HCT116 (cell line): Measurements from ENCODE around the gene RPL10A.

Experiments used
- POLR2A ChIP-seq: IDR thresholded peaks from 2 replicates; pipeline ENCODE4 v1.7.0; 2011; ENCODE audit warnings: borderline replicate concordance; ENCODE audit not compliant: insufficient read depth, insufficient read length; ENCODE audit errors: extremely low read depth
- TF ChIP-seq, protein P1 (sequence below), 3 experiments: fragments of 200-600 bp in 1 of 3; sonication (generic) in 1 of 3; IDR thresholded peaks in 2 of 3; conservative IDR thresholded peaks in 1 of 3; 2 replicates each; pipeline ENCODE4 v1.5.1; 2012 to 2017; ENCODE audit warnings: low read depth in 2 of 3, low read length in 2 of 3, antibody characterized with exemption in 1 of 3, borderline replicate concordance in 1 of 3, control low read depth in 1 of 3, mild to moderate bottlenecking in 1 of 3, mixed read lengths in 1 of 3, mixed run types in 1 of 3, moderate library complexity in 1 of 3; ENCODE audit not compliant: insufficient read depth in 1 of 3
- TF ChIP-seq, protein P2 (sequence below): IDR thresholded peaks from 2 replicates; pipeline ENCODE4 v1.6.1; 2012
- TF ChIP-seq, protein P3 (sequence below): IDR thresholded peaks from 2 replicates; pipeline ENCODE4 v1.6.1; 2012; ENCODE audit warnings: low read depth
- TF ChIP-seq, protein P4 (sequence below): IDR thresholded peaks from 2 replicates; pipeline ENCODE4 v1.6.1; 2012

DNA sequence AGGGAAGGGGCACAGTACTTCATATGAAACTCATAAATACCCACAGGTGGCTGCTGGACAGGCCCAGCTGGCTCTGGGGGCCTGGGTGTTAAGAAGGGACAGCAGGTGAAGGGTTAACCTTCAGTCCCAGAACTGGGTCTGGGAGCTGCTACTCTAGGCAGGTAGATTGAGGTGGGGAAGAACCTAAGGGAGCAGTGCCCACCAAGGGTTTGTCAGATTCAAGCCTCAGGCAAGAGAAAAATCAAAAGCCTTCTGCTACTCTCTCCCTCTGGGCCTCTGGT, 5.6 kb downstream of the RPL10A start:
- TF ChIP-seq, protein P1, sequence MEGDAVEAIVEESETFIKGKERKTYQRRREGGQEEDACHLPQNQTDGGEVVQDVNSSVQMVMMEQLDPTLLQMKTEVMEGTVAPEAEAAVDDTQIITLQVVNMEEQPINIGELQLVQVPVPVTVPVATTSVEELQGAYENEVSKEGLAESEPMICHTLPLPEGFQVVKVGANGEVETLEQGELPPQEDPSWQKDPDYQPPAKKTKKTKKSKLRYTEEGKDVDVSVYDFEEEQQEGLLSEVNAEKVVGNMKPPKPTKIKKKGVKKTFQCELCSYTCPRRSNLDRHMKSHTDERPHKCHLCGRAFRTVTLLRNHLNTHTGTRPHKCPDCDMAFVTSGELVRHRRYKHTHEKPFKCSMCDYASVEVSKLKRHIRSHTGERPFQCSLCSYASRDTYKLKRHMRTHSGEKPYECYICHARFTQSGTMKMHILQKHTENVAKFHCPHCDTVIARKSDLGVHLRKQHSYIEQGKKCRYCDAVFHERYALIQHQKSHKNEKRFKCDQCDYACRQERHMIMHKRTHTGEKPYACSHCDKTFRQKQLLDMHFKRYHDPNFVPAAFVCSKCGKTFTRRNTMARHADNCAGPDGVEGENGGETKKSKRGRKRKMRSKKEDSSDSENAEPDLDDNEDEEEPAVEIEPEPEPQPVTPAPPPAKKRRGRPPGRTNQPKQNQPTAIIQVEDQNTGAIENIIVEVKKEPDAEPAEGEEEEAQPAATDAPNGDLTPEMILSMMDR (IDR thresholded peaks at IDR 0.05 in 2 of 3, conservative IDR thresholded peaks at IDR 0.05 in 1 of 3; ENCODE audit: borderline replicate concordance in 1 of 3, insufficient read depth in 1 of 3, low read depth in 2 of 3, low read length in 2 of 3) = no peak
- TF ChIP-seq, protein P2, sequence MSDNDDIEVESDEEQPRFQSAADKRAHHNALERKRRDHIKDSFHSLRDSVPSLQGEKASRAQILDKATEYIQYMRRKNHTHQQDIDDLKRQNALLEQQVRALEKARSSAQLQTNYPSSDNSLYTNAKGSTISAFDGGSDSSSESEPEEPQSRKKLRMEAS = no peak
- TF ChIP-seq, protein P3, sequence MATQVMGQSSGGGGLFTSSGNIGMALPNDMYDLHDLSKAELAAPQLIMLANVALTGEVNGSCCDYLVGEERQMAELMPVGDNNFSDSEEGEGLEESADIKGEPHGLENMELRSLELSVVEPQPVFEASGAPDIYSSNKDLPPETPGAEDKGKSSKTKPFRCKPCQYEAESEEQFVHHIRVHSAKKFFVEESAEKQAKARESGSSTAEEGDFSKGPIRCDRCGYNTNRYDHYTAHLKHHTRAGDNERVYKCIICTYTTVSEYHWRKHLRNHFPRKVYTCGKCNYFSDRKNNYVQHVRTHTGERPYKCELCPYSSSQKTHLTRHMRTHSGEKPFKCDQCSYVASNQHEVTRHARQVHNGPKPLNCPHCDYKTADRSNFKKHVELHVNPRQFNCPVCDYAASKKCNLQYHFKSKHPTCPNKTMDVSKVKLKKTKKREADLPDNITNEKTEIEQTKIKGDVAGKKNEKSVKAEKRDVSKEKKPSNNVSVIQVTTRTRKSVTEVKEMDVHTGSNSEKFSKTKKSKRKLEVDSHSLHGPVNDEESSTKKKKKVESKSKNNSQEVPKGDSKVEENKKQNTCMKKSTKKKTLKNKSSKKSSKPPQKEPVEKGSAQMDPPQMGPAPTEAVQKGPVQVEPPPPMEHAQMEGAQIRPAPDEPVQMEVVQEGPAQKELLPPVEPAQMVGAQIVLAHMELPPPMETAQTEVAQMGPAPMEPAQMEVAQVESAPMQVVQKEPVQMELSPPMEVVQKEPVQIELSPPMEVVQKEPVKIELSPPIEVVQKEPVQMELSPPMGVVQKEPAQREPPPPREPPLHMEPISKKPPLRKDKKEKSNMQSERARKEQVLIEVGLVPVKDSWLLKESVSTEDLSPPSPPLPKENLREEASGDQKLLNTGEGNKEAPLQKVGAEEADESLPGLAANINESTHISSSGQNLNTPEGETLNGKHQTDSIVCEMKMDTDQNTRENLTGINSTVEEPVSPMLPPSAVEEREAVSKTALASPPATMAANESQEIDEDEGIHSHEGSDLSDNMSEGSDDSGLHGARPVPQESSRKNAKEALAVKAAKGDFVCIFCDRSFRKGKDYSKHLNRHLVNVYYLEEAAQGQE = no peak
- TF ChIP-seq, protein P4, sequence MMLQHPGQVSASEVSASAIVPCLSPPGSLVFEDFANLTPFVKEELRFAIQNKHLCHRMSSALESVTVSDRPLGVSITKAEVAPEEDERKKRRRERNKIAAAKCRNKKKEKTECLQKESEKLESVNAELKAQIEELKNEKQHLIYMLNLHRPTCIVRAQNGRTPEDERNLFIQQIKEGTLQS = no peak
- TF ChIP-seq POLR2A = no peak
